IMR-90 (cell line): ENCODE data around the gene VIPR2.

ENCODE experiments used
- CEBPB ChIP-seq: IDR thresholded peaks from 2 replicates; pipeline ENCODE4 v1.6.1; 2012; ENCODE audit warnings: low read depth, low read length, improper control_type of control experiment
- CHD1 ChIP-seq: IDR thresholded peaks from 2 replicates; pipeline ENCODE4 v1.6.1; 2012; ENCODE audit warnings: low read depth, low read length, improper control_type of control experiment
- MXI1 ChIP-seq: IDR thresholded peaks from 2 replicates; pipeline ENCODE4 v1.6.1; 2012; ENCODE audit warnings: low read depth, mild to moderate bottlenecking, low read length, moderate library complexity, borderline replicate concordance
- POLR2A ChIP-seq: IDR thresholded peaks from 2 replicates; pipeline ENCODE4 v1.6.1; 2012; ENCODE audit warnings: mild to moderate bottlenecking, low read depth, low read length
- TF ChIP-seq, protein P1 (sequence below): conservative IDR thresholded peaks from 2 replicates; pipeline ENCODE4 v1.5.1; 2012; ENCODE audit warnings: mild to moderate bottlenecking, low read depth, low read length, improper control_type of control experiment

DNA sequence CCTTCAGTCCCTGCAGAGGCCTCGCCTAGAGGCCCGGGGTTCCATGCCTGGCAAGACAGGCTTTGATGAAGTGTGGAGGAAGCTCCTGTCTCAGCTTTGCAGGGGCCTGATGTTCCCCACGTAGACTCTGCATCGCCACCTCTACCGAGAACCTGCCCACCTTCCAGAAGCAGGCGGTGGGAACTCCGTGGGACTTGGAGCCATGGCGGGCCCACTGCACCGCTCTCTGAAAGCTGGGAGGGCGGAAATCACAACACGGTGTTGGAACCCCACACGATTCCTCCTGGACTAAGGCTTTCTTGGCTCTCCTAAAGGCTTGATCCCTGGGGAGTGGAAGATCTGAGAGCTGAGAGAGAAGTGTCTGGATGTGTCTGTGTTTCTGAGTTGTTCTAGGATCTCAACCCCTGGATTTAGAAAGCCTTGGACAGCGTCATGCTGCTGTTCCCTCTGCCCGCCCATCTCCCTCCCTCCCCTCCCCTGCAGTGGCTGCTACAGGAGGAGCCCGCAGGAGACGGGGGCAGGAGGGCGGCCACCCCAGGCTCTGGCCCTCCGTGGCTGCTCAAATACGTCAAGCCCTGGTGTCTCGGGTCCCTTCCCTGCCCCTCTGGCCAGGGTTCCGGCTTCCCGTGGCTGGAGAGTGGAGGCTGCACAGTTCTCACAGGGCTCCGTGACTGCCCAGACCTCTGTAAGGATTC lies 79.7 kb downstream of the VIPR2 start:
- TF ChIP-seq, protein P1, sequence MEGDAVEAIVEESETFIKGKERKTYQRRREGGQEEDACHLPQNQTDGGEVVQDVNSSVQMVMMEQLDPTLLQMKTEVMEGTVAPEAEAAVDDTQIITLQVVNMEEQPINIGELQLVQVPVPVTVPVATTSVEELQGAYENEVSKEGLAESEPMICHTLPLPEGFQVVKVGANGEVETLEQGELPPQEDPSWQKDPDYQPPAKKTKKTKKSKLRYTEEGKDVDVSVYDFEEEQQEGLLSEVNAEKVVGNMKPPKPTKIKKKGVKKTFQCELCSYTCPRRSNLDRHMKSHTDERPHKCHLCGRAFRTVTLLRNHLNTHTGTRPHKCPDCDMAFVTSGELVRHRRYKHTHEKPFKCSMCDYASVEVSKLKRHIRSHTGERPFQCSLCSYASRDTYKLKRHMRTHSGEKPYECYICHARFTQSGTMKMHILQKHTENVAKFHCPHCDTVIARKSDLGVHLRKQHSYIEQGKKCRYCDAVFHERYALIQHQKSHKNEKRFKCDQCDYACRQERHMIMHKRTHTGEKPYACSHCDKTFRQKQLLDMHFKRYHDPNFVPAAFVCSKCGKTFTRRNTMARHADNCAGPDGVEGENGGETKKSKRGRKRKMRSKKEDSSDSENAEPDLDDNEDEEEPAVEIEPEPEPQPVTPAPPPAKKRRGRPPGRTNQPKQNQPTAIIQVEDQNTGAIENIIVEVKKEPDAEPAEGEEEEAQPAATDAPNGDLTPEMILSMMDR, result no peak
- TF ChIP-seq MXI1, result no peak
- no peak for TF ChIP-seq POLR2A
- TF ChIP-seq CHD1, result no peak
- TF ChIP-seq CEBPB, result no peak
